ENCODE data around the gene ZNF608. TPM values are rescaled to one million over a fixed set of nuclear protein-coding genes. Genes with fewer than 3 reads are reported as not detected.

The ZNF608 gene, protein sequence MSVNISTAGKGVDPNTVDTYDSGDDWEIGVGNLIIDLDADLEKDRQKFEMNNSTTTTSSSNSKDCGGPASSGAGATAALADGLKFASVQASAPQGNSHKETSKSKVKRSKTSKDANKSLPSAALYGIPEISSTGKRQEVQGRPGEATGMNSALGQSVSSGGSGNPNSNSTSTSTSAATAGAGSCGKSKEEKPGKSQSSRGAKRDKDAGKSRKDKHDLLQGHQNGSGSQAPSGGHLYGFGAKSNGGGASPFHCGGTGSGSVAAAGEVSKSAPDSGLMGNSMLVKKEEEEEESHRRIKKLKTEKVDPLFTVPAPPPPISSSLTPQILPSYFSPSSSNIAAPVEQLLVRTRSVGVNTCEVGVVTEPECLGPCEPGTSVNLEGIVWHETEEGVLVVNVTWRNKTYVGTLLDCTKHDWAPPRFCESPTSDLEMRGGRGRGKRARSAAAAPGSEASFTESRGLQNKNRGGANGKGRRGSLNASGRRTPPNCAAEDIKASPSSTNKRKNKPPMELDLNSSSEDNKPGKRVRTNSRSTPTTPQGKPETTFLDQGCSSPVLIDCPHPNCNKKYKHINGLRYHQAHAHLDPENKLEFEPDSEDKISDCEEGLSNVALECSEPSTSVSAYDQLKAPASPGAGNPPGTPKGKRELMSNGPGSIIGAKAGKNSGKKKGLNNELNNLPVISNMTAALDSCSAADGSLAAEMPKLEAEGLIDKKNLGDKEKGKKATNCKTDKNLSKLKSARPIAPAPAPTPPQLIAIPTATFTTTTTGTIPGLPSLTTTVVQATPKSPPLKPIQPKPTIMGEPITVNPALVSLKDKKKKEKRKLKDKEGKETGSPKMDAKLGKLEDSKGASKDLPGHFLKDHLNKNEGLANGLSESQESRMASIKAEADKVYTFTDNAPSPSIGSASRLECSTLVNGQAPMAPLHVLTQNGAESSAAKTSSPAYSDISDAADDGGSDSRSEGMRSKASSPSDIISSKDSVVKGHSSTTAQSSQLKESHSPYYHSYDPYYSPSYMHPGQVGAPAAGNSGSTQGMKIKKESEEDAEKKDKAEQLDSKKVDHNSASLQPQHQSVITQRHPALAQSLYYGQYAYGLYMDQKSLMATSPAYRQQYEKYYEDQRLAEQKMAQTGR (N-terminal part only)
- total RNA-seq: 29.6 TPM

- DNase-seq (ENCODE audit: low spot score): peak; percentile 49
These were observed at the start of gene ZNF608 for GRCh38 chr5:124745928-124746915. ZNF608 (minus strand) TSS chr5:124746639; CDS start chr5:124744989, 1,650 bp downstream.

- no peak for DNase-seq (ENCODE audit: low spot score)
These were observed 49.4 kb upstream of the ZNF608 start for GRCh38 chr5:124795829-124796228.

DNA sequence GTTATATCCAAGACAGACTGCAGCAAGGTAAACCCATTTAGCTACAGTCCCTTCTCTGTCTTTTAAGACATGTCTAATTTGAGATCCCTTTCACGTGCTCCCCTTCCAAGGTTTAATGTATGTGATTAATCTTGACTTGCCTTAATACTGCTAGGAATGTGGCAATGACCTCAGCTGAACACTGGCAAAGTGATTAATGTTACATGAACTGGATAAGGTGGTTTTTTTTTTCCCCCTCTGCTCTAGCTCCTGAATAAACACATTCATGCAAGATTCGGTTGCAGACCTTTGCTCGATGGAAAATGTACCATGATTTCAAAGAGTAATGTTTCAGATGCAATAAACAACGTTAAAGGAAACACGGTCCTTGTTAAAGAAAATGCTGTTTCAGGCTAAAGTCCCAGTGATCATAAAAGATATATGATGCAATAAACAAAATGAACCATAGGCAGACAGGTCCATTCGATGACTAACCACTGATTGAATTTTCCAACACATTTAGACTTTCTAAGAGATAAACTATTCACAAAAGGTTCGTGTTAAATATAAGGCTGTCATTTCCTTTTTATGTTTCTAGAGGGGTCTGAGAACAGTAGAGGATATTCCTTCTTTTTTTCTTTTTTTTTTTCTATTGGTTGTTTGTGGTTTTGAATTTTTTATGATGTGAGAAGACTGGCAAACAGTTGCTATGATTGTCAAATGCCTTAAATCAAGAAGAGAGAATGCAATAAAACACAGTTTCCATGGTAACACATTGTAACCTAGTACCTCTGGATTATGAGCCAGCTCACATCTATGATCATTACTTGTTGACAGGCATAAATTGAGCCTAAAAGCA is 44.7 kb upstream of the ZNF608 start:
- no peak for DNase-seq (ENCODE audit: low spot score)

GRCh38 chr5:124790301-124790894 is 44.0 kb upstream of the ZNF608 start:
- no peak for DNase-seq (ENCODE audit: low spot score)

DNA sequence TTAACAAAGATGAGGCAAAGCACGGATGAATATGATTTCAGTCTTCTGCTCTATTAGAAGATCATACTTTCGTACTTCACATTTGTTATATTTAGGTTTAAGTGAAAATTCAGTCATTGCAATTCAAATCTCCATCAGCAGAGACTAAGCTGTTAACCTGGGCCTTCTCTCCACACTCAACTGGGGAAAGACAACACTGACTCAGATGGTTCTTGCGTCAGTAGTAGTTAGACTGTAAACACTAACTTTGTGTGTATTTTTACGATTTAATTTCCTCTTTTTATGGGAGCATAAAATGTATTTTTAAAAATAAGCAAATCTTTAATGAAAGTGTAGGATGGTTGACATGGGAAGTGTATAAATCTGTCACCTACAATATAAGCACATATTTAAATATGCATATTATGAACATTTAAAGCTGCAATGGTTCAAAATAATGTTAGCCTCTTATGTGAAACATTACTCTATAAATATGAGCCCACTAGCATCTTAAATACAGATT is 42.7 kb upstream of the ZNF608 start:
- no peak for DNase-seq (ENCODE audit: low spot score)

DNA sequence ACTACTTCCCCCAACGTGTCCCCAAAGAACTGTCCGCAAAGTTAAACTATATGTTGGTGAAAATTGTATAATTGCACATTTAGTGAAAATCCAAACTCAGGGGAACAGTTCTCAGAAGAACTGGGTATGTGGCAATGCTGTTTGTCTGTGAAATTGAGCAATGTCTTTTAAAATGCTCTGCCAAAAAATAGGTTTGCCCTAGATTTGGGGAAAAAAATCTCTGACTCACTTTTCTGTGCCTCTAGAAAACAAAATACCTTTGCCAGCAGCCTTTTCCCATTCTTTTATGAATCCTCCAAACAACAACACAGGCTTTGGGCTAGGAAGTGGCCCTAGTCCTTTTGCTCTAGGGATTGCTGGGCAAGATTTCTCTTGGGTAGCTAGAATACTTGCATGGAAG is 37.4 kb upstream of the ZNF608 start:
- DNase-seq (ENCODE audit: low spot score): no peak

DNA sequence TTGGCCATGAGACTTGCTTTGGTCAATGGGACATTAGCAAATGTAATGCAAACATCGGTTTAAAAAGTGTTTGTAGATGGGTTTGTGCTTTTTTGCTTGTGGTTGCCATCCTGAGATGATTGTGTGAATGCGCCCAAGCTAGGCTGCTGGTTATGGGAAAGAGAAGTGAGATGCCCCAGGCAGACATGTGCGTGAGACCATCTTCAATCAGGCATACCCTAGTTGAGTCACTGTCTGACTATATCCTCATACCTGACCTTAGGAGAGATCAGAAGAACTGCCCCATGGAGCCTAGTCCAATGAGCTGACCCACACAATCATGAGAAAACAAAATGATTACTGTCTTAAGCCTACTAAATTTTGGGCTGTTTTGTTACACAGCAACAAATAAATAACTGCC is 36.8 kb upstream of the ZNF608 start:
- DNase-seq (ENCODE audit: low spot score): no peak

DNA sequence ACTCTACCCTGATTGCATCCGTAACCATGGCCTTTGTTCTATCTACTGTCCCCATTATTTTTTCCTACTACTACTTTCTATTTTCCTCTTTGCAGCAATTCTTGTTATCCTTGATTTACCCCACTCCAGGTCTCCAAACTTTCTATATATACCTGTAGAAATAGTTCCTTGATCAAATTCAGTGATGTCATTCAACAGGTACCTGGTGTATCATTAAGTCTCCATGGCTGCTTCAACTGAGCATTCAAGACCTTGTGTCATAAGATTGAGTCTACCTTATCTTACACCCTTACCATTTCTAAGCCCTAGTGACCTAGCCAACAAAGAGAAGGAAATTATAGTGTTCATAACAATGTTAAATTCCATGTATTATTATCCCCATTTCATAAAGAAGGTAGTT is 35.8 kb upstream of the ZNF608 start:
- no peak for DNase-seq (ENCODE audit: low spot score)

DNA sequence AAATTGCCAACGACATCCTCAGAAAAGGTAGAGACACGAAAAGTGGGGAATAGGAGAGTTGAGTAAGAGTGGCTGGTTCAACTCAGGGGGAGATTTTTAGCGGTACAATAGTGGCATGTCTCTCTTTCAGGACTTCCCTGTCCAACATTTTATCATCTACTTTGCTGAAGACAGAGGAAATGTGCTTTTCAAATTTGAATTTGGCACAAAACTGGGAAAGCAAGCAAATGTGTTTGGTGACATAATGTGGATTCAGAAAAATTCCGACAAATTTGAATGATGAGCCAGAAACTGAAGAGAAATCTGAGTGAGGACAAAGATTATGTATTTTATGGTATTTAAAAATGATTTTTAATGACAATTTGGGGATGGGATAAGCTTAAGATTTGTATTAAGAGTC is 33.6 kb upstream of the ZNF608 start:
- DNase-seq (ENCODE audit: low spot score): no peak

DNA sequence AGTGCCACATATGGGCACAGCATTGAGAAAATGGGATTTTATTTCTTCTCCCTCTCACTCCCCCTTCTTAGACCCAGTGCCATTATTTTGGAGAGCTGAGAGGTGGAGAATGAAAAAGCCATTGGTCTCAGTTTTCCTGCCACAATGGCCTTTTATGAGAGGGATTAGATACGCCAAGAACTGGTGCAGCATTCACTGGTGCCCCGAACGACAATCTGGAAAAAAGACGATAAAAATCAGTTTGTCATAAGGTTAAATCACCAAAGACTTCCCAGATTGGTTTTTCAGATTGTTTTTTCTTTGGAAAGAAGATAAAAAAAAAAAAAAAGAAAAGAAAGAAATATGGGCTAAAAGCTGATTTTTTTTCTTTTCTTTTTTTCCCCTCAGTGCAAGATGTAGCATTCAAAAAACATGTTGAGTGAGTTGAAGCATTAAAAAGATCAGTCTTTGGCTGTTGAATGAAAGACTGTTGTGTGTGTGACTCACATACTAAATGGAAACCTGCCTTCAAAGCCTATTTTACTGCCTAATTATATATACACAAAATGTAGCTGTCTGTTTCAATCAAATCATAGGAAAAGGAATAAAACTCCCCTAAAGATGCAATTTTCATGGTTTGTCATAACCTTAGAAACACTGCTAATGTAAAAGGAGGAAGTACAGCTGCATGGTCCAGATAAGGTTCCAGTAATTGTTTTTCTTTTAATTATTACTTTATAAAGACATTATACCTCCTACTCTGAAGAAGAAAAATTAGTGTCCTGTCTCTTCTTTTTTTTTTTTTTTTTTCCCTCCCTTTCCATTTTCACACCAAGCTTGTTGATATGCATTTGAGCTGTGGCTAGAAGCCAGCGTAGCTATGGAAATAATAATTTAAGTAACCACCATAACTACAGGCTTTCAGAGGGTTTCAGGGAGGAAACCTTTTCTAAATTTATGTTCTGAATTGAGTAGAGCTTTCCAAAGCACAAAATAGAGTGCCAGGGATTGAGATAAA is 27.2 kb upstream of the ZNF608 start:
- no peak for DNase-seq (ENCODE audit: low spot score)

- DNase-seq (ENCODE audit: low spot score): no peak
These were observed 26.2 kb upstream of the ZNF608 start for GRCh38 chr5:124772457-124773200.

GRCh38 chr5:124771761-124772160 is 25.3 kb upstream of the ZNF608 start:
- no peak for DNase-seq (ENCODE audit: low spot score)

GRCh38 chr5:124764992-124765611 is 18.7 kb upstream of the ZNF608 start:
- no peak for DNase-seq (ENCODE audit: low spot score)

DNA sequence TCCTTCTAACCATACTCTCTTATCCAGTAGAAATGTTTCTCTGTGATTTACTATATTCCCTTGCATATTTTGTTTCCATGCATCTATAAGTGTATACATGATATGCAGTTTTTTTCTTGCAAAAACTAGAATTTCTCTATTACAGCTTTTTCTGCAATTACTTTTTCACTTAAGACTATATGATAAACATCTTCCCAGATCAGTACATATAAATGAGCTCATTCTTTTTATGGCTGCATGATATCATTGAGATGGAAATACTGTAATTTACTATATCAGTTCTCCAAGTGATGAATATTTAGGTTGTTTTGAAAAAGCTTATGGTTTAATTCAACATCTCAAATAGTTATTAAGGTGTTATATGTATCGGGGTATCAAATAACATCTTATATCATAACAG is 18.1 kb upstream of the ZNF608 start:
- DNase-seq (ENCODE audit: low spot score): no peak

GRCh38 chr5:124761010-124761409 is 14.6 kb upstream of the ZNF608 start:
- DNase-seq (ENCODE audit: low spot score): no peak

GRCh38 chr5:124760608-124761007 is 14.2 kb upstream of the ZNF608 start:
- DNase-seq (ENCODE audit: low spot score): no peak

DNA sequence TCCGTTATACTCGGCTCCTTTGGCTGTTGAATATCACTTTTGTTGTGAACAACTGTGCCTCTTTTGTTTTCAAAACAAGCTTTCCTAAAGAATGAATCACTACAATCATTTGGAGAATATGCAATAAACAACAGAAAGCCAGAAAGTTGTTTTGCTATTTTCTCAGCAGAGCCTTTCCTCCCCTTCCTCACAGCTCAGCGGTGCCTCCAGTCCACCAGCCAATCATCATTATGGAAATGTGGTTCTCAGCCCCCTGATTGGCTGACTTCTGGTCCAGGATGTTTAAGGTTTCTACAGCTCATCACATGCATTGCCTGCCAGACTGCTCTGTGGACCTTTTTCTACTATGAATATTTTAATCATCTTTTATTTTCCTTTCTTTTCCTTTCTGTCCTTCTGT is 9.1 kb upstream of the ZNF608 start:
- no peak for DNase-seq (ENCODE audit: low spot score)

Measured in ureter (tissue), 1 donor.